HL-60/S4 (cell line): ENCODE measurements around the gene RFX2.
"Not testable (repeated sequence)": the region's sequence is repeated elsewhere in the genome, so short reads cannot be mapped to it uniquely, and the experiment has no call there.

Source experiments
- in situ Hi-C: fragments of 300-500 bp; cut with MboI; formaldehyde crosslinking; loops from 2 replicates; pipeline ENCODE4 v1.14.3; 2022; ENCODE audit warnings: low sequenced_read_pairs

The RFX2 gene

GRCh38 chr19:5977785-5978605, 132.3 kb downstream of the RFX2 start, which contains the start of gene RANBP3:
Gene RANBP3, minus strand, starts transcription at chr19:5978140. Its CDS starts 58 bp downstream, at chr19:5978082.
- in situ Hi-C loops: no loop called here

- in situ Hi-C loops: no loop called here
Observed at GRCh38 chr19:5977222-5977784, 133.0 kb downstream of the RFX2 start.

GRCh38 chr19:5976768-5977167, 133.5 kb downstream of the RFX2 start:
- in situ Hi-C loops: no loop called here

- in situ Hi-C loops: no loop called here
Observed at GRCh38 chr19:5975388-5975728, 134.9 kb downstream of the RFX2 start.

DNA sequence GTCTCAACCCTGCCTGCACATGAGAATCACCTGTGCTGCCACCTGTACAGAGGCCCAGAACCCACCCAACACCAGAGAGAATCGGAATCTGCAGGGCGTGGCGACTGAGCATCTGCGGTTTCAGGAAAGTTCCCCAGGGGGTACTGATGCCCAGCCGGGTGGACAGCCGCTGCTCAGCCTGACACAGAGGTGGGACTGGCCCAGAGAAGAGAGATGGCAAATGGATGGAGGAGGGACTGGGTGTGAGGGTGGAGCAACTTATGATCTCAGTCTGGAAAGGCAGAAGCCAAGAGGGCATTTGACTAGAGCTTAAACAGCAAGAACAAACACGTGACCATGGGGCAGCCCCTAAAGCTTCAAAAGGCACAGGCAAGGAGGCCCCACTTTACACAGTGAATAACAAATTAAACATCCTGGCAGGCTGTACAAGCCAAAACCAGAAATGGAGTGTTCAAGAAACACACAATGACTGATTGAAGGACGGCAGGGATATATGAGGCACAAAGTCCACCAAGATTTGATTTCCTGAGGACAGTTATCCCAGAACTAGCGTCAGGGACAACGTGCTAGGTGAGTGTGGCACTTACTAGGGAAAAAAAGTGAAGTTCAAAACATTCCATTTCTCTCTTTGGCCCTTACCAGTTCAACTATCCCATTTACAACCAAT, 135.4 kb downstream of the RFX2 start:
- in situ Hi-C loops: no loop called here

- in situ Hi-C loops: no loop called here
Observed at GRCh38 chr19:5973867-5974635, 136.2 kb downstream of the RFX2 start.

DNA sequence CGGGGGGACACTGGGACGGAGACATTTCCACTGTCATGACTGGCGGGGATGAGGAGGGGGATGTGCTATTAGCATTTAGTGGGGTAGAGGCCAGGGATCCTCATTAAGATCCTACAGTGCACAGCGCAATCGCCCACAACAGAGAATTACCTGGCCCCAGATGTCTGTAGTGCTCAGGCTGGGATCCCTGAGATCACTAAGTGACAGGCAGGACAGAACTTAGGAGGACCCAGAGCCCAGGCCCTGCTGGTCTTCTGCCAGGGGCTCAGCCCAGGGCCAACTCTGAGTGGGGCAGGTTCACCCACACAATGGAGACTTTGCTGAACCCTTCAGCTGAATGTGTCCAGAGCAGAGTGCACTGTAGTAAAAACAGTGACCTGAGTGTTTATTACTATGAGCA, 136.9 kb downstream of the RFX2 start:
- in situ Hi-C loops: no loop called here

DNA sequence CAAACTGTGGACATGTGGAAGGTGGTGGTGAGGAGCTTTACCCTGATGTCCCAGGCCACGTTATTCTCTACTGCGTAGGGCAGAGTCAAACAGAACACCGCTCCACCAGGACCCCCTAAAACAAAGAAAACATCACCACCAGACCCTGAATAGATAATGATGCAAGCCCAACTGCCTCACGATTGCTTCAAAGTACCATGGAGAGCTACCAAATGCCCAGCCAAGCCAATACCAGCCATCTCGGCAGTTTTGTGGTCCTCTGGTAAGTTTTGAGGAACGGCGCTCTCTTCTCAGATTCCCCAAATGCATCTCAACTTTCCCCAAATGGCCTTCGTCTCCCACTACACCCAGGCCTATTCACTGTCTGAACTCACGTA, 138.0 kb downstream of the RFX2 start:
- in situ Hi-C loops: no loop called here

DNA sequence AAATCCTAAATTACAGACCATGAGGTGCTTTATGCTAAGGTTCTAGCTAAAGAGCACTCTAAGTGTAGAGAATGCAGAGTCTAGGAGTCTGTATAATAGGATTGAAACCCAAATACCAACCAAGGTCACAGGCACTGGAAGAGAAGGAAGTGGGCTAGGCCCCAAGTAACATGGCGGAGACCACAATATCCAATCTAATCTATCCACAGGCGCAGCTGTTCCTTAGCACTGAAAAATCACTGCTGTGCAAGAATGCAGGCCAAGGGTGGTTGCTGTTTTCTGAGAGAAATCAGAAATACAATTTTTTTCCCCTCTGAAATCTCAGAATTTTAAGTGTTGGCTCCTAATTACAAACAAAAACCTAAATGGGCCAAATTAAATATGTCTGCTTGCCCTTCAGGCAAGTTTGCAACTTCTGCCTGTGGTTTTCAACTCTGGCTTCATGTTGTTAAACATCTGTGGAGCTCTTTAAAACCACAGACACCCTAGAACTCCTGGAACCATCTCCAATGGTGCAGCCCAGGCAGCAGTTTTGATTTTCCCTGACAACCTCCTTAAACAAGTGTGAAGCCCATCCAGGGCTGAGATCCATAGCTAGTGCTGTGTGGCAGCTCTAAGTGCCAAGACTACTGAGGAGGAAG, 138.5 kb downstream of the RFX2 start:
- in situ Hi-C loops: no loop called here

- in situ Hi-C loops: no loop called here
Observed at GRCh38 chr19:5969476-5969875, 140.8 kb downstream of the RFX2 start.

DNA sequence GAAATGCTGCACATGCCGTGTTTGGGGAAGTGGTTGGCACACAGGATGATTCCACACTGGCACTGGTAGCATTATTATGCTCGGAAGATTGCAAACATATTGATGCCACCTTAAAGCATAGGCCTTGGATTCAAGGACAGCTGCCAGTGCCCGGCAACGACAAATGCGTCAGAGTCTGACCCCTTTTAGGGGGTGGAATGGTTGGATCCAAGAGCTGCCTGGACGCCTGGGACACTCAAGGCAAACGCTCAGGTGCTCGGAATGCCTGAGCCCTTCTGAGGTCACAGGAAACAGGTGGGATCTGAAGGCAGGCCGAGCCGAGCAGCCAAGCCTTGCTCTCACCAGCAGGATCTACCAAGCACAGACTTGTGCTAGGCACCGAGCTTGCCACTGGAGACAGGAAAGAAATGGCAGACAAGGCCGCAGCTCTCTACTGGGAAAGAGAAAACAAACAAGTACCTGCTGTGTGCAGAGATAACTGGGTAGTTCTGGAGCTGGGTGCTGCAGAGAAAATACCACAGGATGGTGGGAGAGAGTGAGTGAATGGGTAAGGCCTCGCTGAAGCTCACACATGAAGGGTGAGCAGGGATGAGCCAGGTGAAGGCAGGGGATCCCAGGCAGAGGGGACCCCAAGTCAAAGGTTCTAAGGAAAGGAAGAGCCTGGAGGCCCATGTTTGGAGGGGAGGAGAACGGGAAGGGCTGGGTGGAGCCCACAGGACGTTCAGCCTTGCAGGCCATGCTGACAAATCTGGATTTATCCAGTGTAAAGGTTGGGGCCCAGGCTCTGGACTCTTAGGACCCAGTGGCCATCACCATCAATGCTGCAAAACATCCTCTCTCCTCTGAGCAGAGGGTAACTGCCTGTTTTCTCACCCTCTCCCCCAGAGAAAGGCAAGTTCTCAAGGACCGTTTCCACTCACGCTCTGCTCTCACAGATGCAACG, 141.6 kb downstream of the RFX2 start:
- in situ Hi-C loops: no loop called here

DNA sequence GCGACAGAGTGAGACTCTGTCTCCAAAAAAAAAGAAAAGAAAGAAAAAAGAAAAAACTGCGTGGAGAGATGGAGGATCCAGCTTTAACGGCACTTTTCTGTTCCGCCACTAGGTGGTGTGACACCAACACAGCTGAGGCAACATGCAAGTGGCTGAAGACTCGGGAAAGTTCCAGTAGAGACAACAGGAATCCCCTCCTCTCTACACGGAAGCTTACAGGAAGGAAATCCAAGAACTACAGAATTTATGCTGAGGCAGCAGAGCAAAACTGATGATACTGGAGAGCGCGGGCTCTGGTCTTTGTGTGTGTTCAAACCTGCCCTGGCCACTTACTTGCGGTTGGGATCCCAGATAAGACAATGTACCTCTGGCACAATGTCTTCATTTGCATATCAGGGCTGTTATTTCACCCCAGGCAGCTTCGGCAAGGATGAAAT, 142.3 kb downstream of the RFX2 start:
- in situ Hi-C loops: no loop called here

DNA sequence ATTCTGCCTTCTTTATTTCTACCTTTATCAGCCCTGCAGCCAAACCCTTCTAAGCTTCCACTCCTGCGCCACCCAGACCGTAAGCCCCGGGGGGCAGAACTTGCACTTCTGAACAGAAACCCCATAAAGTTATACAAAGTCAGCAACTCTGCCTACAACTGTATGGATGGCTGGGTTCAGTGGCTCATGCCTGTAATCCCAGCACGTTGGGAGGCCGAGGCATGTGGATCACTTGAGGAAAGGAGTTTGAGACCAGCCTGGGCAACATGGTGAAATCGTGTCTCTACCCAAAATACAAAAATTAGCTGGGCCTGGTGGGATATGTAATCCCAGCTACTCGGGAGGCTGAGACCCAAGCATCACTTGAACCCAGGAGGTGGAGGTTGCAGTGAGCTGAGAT, 142.7 kb downstream of the RFX2 start:
- in situ Hi-C loops: no loop called here

- in situ Hi-C loops: no loop called here
Observed at GRCh38 chr19:5966941-5967340, 143.4 kb downstream of the RFX2 start.

DNA sequence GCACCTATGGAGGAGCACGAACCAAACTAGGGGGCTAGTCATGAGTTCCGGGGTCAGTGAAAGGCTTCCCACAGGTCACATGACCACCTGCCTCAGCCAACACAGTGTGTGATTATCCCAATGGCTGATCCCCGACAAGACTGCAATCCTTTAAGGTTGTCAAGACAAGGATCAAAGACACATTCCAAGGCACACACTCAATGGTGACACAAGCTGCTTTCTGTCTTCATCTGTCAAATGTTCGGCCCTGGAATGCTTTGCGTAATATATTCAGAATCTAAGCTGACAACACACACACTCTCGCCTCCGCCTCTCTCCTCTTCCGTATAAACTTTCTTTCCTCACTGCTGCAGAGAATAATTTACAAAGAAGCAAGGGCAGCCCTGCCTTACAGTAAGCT, 144.1 kb downstream of the RFX2 start:
- in situ Hi-C loops: no loop called here

DNA sequence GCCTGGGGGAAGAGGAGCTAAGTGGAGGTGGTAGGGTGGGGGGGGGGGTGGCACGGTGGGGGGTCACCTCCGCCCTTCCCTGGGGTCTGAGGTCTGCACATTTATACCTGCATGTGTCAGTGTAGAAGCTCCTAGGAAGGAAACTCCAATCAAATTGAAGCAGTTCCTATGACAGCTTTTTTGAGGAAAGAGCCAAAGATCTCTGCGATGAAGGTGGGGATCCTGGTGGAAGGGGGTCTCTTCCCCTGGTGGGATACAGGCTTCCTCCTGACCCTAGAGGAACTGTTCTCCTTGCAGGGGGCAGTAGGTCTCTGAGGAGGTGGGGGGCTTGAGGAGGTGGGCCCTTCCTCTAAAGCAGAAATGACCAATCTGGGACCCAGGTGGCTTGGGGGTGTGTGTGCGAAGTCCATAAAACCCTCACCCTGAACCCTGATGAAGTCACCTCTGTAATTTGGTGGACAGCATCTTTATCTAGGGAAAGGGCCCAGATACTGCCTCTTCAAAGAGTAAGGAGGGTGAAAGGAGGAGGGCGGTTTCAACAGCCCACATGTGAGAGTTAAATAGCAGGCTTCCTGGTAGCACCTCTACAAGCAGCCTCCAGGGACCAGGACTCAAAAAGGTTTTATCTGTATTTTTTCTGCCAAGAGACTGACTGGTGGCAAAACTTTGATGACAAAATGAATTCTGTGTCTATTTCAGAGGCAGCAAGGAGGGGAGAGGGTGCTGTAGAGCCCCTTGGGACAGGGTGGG, 145.3 kb downstream of the RFX2 start:
- in situ Hi-C loops: no loop called here

- in situ Hi-C loops: no loop called here
Observed at GRCh38 chr19:5963855-5964254, 146.4 kb downstream of the RFX2 start.

- in situ Hi-C loops: not testable (repeated sequence)
Observed at GRCh38 chr19:5963259-5963658, 147.0 kb downstream of the RFX2 start.
